ENCODE measurements around the gene PRKAG2. TPM values are rescaled to one million over a fixed set of nuclear protein-coding genes. Genes with fewer than 3 reads are reported as not detected.

PRKAG2 gene
- total and polyA plus RNA-seq, 2 of the 8 experiments (the other 6 are each of a cell fraction or from before 2014, with no cell fraction given) = 7.5 to 18.1 TPM

DNA sequence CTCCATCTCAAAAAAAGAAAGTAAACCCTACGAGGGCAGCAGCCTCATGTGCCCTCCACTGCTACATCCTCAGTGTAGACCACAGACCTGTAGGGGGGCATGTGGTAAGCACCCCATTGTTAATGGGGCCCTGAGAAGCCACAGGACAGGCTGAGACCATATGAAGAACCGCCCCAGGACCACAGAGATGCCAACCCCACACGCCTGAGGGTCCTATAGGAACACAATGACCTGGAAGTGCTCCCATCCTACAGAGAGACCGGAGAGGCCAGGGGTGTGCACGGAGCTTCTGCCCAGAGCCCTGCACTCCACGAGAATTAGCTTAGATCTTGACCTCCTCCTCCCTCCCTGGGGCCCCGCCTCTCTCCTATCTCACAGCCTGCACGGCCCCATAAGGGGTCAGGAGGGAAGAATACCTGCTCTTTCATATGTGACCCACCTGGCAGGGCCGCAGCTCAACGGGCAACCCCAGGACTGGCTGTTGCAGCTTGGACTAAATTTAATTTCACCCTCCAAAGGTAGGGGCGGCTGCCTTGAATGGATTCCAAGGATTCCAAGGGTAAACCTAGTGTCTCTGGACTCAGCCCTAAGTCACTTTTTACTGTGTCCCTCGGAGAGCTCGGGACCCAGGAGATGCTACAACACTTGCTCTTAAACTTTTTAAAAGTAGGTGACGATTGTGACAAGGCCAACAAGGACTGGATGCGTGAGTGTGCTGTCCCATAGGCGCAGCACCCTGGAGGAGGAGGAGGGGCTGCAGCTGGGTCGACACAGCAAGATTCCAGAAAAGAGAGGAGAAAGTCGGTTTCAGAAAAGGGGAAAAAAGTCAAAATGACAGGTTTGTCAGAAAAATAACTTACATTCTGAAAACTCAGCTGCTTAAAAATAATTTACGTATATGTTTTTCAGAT lies 24.2 kb downstream of the PRKAG2 start:
- ChIA-PET POLR2A (ENCODE audit: partially characterized antibody) (no interaction called here), CTCF (ENCODE audit: partially characterized antibody) (interaction anchor here (0.5 to 1.8 kb wide), 4 partner anchors 8 to 80 kb away, joined by 3 to 12 read pairs (median 3); no protein-coding TSS in a partner anchor)
- H2BK12ac ChIP-seq (ENCODE audit: low read depth, low read length) = no peak overlapping the region
- H3K23ac ChIP-seq (ENCODE audit: insufficient read length) = no peak overlapping the region
- H3K56ac ChIP-seq (replicated peaks; ENCODE audit: insufficient read length, low read depth, low read length) = no peak overlapping the region
- 82% methylated on average over 19 of the region's 19 CpGs; no CpG with 5 or more reads in 1 of the 2 experiments for WGBS, 2 experiments (ENCODE audit: extremely low coverage in 1 of 2, insufficient coverage in 1 of 2, insufficient read length in 1 of 2, insufficient replicate concordance in 2 of 2, low coverage in 1 of 2, low lambda C conversion rate in 2 of 2, missing lambda C conversion rate in 1 of 2)
- peaks cover 7% of the 10 kb centered on the region; the same call in 1 of the 2 replicates for H3K23me2 ChIP-seq (ENCODE audit: low read depth, low read length)
- H3K9ac ChIP-seq (replicated peaks in 1 of 4; ENCODE audit: extremely low read depth in 1 of 4, low read depth in 3 of 4, low read length in 3 of 4) = no peak overlapping the region
- no peak for FAIRE-seq
- H3K4me1 ChIP-seq (replicated peaks in 1 of 4; ENCODE audit: control insufficient read depth in 3 of 4, insufficient read depth in 4 of 4, low read length in 3 of 4) = peaks cover 0 to 3% (median 0%) of the 10 kb centered on the region in 4 experiments; a peak in 1 of 7 replicates
- H3K27ac ChIP-seq (ENCODE audit: low read depth, low read length) = no peak overlapping the region
- no peak overlapping the region for H2BK15ac ChIP-seq (ENCODE audit: low read length)
- H3K9me3 ChIP-seq (ENCODE audit: insufficient read depth in 2 of 2, low read depth in 1 of 2, low read length in 1 of 2) = no peaks in the 10 kb centered on the region
- H4K8ac ChIP-seq (ENCODE audit: extremely low read depth, insufficient read depth, low read length) = no peak overlapping the region; the same call in 1 of the 2 replicates
- H4K91ac ChIP-seq (replicated peaks; ENCODE audit: insufficient read length, low read length) = no peak overlapping the region
- no peaks in the 10 kb centered on the region for H3K79me1 ChIP-seq (ENCODE audit: low read depth, low read length)
- no peak for DNase-seq (ENCODE audit: low read depth in 1 of 2, low spot score in 2 of 2)
- no peak overlapping the region for H2BK120ac ChIP-seq (replicated peaks; ENCODE audit: low read depth, low read length)
- H3K4ac ChIP-seq (replicated peaks; ENCODE audit: insufficient read length, low read depth, low read length) = no peak overlapping the region
- H2AFZ ChIP-seq (ENCODE audit: low read length) = no peak overlapping the region
- H3K36me3 ChIP-seq (ENCODE audit: control insufficient read depth in 2 of 4, insufficient read depth in 4 of 4, low read length in 3 of 4) = no peaks in the 10 kb centered on the region
- no peak overlapping the region for H3K4me3 ChIP-seq (ENCODE audit: extremely low read depth in 1 of 4, insufficient read depth in 2 of 4, low read depth in 3 of 4, low read length in 4 of 4)
- TF ChIP-seq SP1 (IDR thresholded peaks at IDR 0.05; ENCODE audit: low read depth, low read length) (no peak), CHD1 (IDR thresholded peaks at IDR 0.05; ENCODE audit: low read depth, low read length) (no peak), TAF7 (optimal IDR thresholded peaks at IDR 0.05; ENCODE audit: borderline replicate concordance, low read depth, low read length) (no peak)
- no peak overlapping the region for H2AK5ac ChIP-seq (ENCODE audit: low read depth, low read length)
- no peak overlapping the region for H2BK5ac ChIP-seq (ENCODE audit: low read depth, low read length)
- no peaks in the 10 kb centered on the region for H3K79me2 ChIP-seq (ENCODE audit: control insufficient read depth in 1 of 2, insufficient read depth in 2 of 2, low read length in 2 of 2)
- H3K27me3 ChIP-seq (replicated peaks in 1 of 4; ENCODE audit: control insufficient read depth in 3 of 4, extremely low read depth in 1 of 4, insufficient read depth in 3 of 4, low read length in 3 of 4) = no peaks in the 10 kb centered on the region
- no peak overlapping the region for H3K18ac ChIP-seq (ENCODE audit: extremely low read depth, low read length)
- no peak overlapping the region for H3K14ac ChIP-seq (ENCODE audit: insufficient read length)
- no peak overlapping the region for H2BK20ac ChIP-seq (ENCODE audit: low read length)
- no peak overlapping the region for H4K5ac ChIP-seq (ENCODE audit: insufficient read length, low read depth, low read length)
- peaks cover 0 to 3% of the 10 kb centered on the region in 2 experiments for H4K20me1 ChIP-seq (replicated peaks in 1 of 2; ENCODE audit: control insufficient read depth in 1 of 2, insufficient read depth in 2 of 2, low read length in 2 of 2)
- no peak overlapping the region for H3K4me2 ChIP-seq (ENCODE audit: insufficient read depth in 1 of 2, low read depth in 2 of 2, low read length in 2 of 2)

Data from H1 (cell line).